Tibial nerve (tissue), 4 donors: ENCODE data around the gene SCCPDH.

Source experiments
- CTCF ChIP-seq, 5 experiments: fragments of 200-600 bp in 3 of 5; fragments of 450-650 bp in 2 of 5; sonication (generic) in 3 of 5; IDR thresholded peaks; one replicate each; pipeline ENCODE4 v1.5.1; 2016 to 2019; ENCODE audit warnings: antibody characterized with exemption in 5 of 5, mild to moderate bottlenecking in 3 of 5, moderate library complexity in 2 of 5
- EP300 ChIP-seq, 2 donors: sonication (generic); formaldehyde crosslinking; IDR thresholded peaks; one replicate each; pipeline ENCODE4 v1.6.1; 2017; ENCODE audit warnings: antibody characterized with exemption in 2 of 2, mild to moderate bottlenecking in 1 of 2
- POLR2A ChIP-seq, 2 donors: fragments of 450-650 bp; IDR thresholded peaks; one replicate each; pipeline ENCODE4 v1.6.1; 2017; ENCODE audit warnings: antibody characterized with exemption in 2 of 2, mild to moderate bottlenecking in 2 of 2, moderate library complexity in 2 of 2

GRCh38 chr1:246722720-246723119 lies 1.5 kb upstream of the SCCPDH start:
- TF ChIP-seq CTCF (IDR thresholded peaks at IDR 0.05) (no peak), POLR2A (IDR thresholded peaks at IDR 0.05) (no peak), EP300 (IDR thresholded peaks at IDR 0.05) (no peak)
